GM19240 (cell line): ENCODE measurements around the gene DNASE1.
"Not testable (repeated sequence)": the region's sequence is repeated elsewhere in the genome, so short reads cannot be mapped to it uniquely, and the experiment has no call there.

ENCODE experiments used
- DNase-seq: peaks from one replicate; pipeline ENCODE4 v3.0.0; 2011; ENCODE audit warnings: low spot score; ENCODE audit not compliant: insufficient read length

Gene DNASE1

DNA sequence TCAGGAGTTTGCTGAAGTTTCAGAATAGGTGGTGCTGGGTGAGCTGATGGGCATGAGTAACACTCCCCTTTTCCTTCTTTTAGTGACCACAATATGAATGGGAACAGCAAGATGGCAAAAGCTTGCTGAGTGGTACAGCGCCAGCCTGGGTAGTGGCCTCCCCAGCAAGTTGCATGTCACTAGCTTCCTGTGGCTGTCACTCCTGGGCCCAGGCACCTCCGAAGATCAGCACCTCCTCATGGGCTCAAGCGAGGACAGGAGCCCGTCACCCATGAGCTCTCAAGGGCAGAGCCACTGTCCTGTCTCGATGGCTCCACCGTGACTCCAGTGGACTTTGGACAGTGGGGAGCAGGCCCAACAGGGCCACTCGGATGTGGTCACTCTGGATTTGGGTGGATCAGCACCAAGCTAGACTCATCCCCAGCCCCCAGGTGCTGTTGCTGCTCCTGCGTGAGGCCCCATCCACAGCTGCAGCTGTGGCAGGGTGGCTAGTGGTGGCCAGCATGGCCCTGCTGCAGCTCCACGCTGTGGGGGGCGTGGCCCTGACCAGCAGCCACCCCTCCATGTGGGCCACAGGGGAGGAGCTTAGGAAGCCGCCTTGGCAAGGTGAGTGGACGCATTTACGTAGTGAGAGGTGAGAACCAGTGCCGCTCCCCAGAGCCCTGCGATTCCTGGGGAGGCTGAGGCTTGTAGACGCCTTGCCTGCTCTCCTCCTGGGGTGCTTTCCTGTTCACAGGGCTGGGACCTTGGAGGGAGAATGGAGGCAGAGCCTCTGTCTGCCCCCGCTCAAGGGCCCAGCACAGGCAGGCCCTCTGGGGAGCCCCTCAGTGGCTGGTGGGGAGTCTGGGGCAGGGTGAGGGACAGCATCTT is 13.6 kb upstream of the DNASE1 start:
- DNase-seq = no peak

DNA sequence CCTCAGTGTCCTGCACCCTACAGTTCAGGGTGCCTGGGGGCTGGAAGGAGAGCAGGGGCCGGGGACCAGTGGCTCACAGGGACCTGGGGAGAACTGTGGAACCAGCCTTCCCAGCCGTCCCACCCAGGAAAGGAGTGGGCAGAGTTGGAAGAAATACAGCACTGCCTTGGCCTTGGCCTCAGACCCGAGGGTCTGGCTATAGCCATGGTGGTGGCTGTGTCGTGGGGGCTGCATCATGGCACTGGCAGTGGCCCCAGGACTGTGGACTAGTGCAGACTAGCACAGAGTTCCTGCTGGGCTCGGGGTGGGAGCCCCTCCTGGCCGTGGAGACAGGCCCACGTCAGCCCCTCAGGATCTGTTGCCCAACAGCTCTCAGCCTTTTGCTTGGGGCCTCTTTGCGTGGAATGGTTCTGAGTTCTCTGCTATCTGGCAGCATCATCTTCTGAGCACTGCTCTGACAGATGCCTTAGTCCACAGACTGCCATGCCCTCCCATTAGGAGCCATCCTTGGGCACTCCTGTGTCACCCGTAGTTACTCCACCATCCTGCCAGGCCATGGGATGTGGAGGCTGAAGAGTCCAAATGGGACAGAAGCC is 12.6 kb upstream of the DNASE1 start:
- DNase-seq = no peak

DNA sequence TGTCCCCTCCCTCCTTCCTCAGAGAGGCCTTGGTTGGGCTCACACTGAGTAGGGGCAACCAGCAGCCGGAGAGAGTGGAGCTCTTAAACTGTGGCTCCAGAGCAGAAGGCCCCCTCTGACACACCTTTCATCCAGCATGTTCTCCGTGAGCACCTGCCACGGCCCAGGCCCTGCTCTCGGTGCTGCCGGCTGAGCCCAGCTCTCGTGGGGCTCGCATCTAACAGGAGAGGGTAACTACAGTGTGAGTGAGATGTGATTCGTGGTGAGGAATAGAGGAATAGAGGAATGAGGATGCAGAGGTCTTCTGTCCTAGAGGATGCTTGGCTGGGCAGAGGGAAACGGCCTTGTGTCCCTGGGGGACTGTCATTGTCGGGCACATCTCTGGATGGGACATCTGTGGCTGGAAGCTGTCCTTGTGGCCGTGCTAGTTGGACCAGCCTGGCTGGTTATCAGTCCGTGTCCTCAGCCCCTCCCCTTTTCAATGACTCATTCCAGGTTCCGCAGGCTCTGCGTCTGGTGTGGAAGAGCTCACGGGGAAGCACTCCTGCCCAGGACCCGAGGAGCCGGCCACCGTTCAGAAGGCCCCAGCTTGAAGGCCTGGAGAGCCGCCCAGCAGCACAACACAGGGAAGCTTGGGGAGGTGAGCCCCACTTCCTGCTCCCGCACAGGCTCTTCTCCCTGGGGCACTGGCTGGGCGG is 11.9 kb upstream of the DNASE1 start:
- no peak for DNase-seq

DNA sequence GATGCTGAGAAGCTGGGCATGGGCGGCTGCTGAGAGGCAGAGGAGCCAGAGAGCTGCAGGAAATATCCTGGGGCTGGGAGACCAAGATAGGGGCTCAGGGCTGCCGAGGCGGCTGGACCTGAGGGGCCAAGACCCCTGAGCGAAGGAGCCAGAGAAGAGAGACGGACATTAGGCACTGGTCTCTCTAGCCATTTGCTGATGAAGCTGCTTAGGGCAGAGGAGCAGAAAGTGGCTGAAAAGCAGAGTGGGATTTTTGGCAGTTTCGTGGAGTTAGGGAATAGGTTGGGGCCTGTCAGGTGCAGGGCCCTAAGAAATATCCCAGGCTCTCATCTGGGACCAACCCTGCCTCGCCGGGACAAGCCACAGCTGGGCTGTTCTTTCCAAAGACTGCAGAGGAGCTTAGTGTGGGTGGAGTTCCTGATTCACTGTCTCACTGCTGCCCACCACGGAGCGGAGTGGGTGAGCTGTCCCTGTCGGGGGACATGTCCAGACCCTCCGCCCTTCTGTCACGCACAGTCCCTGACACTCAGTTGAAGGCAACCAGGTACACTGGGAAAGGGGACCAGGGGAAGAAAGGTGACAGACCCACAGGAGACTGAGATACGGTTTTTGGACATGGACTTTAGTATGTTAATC is 11.3 kb upstream of the DNASE1 start:
- DNase-seq = no peak

DNA sequence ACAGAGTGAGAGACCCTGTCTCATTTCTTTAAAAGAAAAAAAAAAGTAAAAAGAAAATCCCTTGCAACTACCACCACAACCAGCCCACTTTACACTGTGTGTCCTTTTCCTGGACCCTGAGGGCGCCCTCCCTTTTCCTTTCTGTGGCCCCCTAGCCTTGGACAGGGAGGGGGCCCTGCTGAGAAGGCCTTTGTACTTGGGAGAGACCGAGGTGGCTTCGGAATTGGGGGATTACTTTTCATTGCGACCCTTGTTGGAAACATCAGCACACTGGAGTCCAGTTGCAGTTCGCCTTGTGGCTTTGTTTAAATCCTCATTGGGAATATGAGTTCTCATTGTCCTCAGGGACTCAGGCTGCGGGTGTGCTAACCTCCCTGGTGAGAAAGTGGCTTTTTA is 9.4 kb upstream of the DNASE1 start:
- no peak for DNase-seq

DNA sequence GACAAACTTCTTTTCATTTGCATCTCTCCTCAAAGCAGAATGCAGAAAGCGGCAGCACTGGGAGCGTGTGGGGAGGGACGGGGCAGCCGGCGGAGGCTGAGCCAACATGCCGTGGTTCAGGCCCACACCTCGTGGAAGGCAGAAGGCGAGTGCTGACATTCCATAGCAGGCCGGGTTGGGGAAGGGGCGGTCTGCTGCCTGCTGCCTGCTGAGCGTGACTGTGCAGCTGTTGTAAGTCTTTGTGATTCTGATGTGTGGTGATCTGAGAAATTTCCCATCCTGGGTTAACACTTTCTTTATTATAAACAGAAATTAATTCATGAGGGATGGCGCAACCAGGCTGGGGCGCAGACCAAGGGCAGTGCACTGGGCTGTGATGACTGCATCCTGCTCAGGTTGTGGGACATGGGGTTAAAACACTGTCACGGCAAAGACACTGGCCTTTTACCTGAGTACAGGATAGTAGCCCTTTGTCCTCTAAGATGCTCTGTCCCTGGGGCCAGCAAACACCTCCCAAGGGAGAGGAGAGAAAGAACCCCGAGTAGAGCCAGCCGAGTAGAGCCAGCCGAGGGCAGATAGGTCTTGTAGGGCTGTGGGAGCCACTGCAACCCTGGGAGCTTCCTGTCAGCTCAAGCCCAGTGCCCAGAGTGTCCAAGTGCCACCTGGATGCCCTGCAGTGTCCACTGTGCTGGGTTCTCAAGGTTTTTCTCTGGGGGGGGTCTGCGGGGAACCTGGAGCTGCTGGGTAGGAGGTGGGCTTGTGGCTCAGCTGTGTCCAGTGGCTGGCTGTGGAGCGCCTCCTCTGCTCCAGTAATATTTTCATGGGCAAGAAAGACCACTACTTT is 8.8 kb upstream of the DNASE1 start:
- no peak for DNase-seq

DNA sequence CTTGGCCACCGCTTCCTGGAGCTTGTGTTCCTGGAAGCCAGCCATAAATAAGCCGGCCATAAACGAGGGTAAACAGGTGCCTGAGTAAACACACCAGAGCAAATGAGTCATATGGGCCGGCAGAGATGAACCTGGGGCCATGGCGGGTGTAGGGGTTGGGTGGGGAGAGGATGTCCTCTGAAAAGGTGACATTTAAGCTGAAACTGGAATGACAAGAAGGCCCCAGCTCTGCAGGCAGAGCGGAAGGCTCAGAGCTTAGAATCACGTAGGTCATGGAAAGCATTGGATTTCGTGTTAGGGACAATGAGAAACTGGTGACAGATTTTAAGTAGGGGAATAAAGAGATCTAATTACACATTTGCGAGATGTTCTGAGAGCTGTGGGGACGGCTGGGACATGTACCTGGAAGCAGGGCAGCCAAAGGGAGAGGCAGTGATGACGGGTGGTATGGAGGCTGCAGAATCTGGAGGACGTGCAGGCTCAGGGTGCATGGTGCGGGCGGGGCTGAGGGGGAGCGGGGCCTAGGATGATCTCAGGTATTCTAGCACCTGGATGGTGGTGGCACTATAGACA is 8.1 kb upstream of the DNASE1 start:
- DNase-seq = no peak

DNA sequence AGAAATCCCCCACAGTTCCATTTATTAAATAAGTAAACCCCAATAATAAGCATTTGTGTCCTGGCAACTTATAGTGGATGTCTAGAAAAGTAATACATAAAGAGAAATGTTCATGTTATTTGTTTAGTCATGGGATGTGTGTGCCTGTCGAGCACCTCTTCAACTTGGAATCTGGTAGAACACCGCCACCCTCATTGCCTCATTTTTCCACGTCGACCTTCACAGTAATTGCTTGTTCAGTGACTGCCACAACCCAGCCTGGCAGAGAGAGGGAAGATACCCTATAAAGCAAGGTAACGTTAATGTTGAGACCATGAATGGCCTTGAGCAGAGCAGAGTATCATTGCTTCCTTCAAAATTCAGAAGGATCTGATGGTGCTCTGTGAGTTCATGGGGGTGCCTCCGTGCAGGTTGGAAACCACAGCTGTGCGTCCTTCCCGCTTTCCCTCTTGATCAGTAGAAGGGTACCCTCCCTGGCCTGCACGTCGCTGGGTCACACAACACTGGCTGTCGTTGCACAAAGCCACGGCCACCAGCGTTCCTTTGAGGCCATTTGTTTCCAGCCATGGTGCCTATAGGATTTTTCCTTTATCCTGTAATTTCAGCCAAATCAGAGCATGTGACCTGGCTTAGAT is 3.7 kb upstream of the DNASE1 start:
- no peak for DNase-seq

DNA sequence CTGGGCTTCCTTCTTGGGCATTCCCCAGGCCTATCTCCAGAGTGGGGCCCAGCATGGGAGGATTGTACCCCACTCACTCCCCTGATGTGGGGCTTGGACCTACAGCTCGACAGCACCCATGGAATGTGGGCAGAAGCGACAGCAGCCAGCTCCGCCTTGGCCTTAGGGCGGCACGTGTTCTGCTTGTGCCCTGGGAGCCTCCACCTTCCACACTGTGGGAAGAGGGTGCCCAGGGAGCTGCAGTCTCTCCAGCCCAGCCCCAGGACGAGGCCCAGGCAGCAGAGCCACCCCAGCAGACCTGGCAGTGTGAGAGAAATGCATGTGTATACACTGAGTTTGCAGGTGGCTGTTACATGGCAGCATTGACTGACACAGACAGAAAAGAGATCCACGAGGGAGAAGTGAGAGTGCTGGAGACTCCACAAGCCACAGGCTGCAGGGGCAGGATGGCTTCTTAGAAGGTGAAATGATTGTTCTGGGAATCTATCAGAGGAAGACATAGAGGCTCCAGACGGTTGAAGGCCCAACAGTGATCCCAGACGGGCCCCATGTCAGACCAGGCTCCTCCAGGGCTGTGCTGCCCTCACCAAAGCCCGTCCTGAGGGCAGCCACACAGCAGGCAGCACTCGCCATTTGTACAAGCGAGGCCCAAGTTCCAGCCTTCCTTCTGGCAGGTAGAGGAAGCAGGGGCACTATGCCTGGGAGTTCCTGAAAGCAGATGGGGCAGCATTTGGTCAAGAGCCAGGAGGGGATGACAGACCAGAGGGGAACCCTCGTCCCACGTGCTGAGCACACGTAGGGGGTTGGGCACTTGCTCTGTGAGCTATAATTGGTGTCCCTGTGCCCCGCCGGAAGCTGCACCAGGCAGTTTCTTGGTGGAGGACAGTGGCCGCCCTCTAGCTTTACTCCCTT is 2.8 kb upstream of the DNASE1 start:
- DNase-seq = no peak

DNA sequence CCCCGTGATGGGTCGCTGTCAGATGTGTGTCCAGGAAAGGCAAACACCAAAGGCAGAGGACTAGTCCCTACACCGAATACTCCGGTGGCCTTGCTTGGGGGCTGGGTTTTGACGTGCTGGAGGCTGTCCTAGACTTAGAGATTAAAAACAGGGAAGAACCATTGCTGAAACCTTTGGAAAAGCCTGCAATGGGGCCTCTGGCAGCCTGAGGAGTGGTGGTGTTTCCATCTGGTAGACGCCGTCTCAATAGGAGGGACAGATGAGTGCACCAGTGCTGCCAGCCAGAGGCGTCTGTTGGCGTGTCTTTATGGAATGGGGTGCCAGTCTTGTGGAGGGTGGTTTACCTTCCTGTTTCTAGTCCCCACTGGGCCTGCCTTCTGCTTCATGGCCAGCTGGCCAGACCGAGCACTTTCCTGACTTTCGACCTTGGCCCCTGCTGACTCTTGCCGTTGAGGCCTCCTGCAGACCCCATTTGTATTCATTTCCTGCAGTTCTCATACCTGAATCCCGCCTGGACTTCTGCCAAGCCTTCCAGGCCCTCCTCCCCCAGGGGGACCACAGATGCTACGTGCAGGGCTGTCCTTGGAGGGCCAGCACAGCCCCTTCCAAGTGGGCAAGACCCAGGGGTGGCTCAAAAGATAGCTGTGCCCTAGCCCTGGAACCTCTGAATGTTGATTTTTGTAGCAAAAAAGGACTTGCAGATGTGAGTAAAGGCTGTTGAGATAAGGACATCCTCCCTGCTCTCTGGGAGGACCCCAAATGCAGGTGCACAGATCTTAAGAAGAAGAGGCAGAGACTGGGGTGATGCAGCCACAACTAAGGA is 1.9 kb upstream of the DNASE1 start:
- no peak for DNase-seq

DNA sequence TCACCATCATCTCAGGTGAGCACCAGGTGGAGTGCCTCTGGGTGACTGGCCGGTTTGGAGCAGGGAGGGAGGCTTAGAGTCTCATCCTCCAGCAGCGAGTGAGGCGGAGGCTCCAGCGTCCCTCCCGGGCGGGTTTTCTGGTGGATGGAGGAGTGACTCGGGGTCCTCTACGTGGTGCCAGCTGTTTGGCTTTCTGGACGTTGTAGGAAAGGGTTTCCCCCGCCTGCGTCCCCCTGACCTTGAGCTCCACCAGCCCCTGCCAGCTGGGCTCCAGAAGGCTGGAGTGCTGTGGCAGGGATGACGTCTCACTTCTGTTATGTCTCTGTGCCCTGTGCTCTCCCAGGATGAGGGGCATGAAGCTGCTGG is 522 bp downstream of the DNASE1 start:
- no peak for DNase-seq

DNA sequence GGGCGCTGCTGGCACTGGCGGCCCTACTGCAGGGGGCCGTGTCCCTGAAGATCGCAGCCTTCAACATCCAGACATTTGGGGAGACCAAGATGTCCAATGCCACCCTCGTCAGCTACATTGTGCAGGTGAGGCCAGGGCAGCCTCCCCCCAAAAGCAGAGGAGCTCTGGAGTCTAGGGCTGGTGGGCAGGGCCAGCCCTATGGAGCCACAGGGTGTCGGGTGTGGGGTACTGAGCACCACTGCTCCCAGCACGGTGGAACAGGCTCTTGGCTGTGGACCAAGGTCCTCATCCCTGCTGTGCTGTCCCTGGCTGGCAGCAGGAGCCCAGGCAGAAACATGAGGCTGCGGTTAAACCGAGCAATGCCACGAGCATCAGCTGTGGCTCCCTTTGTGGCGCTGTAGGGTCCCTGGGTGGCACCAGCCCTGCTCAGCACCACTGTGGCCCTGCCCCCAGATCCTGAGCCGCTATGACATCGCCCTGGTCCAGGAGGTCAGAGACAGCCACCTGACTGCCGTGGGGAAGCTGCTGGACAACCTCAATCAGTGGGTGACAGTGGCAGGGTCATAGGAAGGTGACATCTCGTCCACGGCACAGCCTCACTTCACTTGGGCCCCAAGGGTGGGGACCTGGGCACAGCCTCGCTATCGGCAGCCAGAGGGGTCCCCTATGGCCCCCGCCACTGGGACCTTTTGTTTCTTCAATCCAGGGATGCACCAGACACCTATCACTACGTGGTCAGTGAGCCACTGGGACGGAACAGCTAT is 1.1 kb downstream of the DNASE1 start:
- no peak for DNase-seq

DNA sequence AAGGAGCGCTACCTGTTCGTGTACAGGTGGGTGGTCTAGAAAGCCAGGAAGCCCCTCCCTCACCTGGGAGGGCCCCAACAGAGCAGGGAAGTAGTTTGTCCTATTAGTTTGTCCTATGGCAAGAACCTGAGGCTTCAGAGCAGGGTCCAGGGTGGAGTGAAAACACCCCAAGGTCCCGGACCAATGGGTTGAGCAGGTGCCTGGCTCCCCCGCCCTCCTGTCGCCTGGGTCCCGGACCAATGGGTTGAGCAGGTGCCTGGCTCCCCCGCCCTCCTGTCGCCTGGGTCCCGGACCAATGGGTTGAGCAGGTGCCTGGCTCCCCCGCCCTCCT is 1.6 kb downstream of the DNASE1 start:
- DNase-seq = not testable (repeated sequence)

DNA sequence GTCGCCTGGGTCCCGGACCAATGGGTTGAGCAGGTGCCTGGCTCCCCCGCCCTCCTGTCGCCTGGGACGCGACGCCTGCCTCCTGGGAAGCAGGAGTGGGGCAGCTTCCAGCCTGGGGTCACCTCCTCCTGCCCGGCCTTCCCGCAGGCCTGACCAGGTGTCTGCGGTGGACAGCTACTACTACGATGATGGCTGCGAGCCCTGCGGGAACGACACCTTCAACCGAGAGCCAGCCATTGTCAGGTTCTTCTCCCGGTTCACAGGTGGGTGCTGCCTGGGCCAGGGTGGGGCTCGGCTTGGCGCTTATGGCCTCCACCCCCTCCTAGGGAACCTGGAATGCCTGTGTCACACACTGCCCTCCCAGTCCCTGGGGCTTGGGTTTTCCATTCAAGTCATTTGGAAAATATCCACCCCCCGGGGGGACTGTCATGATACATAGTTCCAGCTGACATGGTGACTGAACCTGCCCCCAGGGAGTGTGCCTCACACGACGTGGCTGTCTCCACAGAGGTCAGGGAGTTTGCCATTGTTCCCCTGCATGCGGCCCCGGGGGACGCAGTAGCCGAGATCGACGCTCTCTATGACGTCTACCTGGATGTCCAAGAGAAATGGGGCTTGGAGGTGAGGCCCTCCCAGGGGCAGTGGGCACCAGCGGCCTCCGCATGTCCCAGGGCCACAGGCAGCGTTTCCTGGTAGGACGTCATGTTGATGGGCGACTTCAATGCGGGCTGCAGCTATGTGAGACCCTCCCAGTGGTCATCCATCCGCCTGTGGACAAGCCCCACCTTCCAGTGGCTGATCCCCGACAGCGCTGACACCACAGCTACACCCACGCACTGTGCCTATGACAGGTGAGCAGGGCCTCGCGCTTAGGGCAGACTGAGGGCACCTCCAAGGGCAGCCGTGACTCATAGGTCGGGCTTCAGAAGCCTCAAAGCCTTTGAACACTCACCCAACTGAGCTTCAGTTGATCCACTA is 2.3 kb downstream of the DNASE1 start:
- DNase-seq = no peak

DNA sequence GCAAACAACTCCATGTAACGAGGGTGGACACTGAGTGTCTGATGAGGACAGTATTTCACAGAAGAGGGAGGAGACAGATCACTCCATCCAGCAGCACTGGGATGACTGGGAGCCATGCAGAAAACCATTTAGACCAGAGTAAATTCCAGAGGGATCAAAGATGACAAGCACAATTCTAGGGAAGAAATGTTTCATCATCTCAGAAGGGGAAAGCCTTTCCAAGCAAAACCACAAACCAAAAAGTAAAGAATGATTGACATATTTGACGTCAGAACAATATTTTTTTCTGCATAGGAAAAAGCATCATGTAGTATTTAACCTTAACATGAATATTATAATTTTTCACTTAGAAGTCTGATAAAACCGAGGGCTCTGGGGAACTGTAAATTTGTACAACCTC is 4.8 kb downstream of the DNASE1 start:
- no peak for DNase-seq

DNA sequence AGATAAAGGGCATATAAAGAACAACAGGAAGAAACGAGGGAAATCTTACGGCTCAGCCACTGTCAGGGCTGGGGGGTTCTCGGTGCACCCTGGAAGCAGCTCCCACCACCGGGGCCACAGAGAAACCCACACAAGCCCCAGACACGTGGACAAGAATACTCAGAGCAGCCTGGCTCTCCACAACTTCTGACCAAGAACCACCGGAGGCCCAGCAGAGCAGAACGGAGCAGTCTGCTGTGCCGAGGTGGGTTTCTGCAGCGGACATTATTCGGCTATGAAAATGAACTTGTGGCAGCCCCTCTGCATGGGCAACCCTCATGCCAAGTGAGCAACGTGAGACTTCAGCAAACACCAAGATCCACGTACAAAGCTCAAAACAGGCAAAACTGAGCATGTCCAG is 6.8 kb downstream of the DNASE1 start:
- no peak for DNase-seq

DNA sequence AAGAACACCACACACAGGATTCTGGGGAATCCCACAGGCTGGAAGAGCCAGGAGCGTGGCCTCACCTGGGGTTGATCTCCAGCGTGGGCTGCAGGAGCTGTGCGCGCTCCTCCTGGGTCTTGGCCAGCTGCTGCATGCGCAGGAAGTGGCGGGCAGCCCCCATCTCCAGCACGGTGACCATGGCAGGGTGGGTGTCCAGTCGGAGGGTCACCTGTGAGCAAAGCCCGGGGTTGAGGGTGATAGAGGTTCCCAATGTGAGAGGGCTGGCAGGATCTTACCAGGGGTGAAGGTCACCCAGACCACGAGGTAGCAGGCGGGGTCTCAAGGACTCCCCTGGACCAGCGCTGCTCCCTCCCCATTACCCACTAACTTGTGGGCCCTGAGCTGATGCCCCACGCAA is 7.4 kb downstream of the DNASE1 start:
- no peak for DNase-seq
